ENCODE measurements around the gene FBXO24. TPM values are rescaled to one million over a fixed set of nuclear protein-coding genes. Genes with fewer than 3 reads are reported as not detected.

Gene FBXO24
- total RNA-seq, 2 experiments from 2014 or later, result 0.16 to 1.7 TPM

GRCh38 chr7:100556541-100556940, 29.6 kb upstream of the FBXO24 start:
- DNase-seq (ENCODE audit: low spot score), result no peak
- H3K4me1 ChIP-seq (ENCODE audit: insufficient read depth, low read length, poor library complexity, severe bottlenecking), result peaks cover 14% of the 10 kb centered on the region
- no peak overlapping the region for H3K27ac ChIP-seq (ENCODE audit: low read depth, low read length, poor library complexity, severe bottlenecking)
- peaks cover 47% of the 10 kb centered on the region for H3K36me3 ChIP-seq (ENCODE audit: insufficient read depth, low read length)
- TF ChIP-seq EZH2phosphoT487 (IDR thresholded peaks at IDR 0.05; ENCODE audit: borderline replicate concordance, low read depth, low read length), result no peak
- TF ChIP-seq, protein P1, sequence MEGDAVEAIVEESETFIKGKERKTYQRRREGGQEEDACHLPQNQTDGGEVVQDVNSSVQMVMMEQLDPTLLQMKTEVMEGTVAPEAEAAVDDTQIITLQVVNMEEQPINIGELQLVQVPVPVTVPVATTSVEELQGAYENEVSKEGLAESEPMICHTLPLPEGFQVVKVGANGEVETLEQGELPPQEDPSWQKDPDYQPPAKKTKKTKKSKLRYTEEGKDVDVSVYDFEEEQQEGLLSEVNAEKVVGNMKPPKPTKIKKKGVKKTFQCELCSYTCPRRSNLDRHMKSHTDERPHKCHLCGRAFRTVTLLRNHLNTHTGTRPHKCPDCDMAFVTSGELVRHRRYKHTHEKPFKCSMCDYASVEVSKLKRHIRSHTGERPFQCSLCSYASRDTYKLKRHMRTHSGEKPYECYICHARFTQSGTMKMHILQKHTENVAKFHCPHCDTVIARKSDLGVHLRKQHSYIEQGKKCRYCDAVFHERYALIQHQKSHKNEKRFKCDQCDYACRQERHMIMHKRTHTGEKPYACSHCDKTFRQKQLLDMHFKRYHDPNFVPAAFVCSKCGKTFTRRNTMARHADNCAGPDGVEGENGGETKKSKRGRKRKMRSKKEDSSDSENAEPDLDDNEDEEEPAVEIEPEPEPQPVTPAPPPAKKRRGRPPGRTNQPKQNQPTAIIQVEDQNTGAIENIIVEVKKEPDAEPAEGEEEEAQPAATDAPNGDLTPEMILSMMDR (conservative IDR thresholded peaks at IDR 0.05; ENCODE audit: low read length), result no peak
- no peaks in the 10 kb centered on the region for H4K20me1 ChIP-seq (ENCODE audit: insufficient read depth, low read length)
- POLR2A ChIA-PET, result no interaction called here
- no peaks in the 10 kb centered on the region for H3K9me3 ChIP-seq (ENCODE audit: low read length)
- H3K9me2 ChIP-seq (ENCODE audit: insufficient read depth, low read length), result no peaks in the 10 kb centered on the region
- H2AFZ ChIP-seq (ENCODE audit: low read length), result no peak overlapping the region
- BruUV-seq (replicated peaks), result no TSS peak
- CTCF ChIA-PET (ENCODE audit: unreplicated experiment), result interaction anchor here (0.6 kb wide), 1 partner anchor 1069 kb away, joined by 3 read pairs; no protein-coding TSS in a partner anchor
- H3K4me2 ChIP-seq (ENCODE audit: low read length), result no peak overlapping the region
- intact Hi-C loops (cut with micrococcal nuclease; ENCODE audit: unreplicated experiment), result no loop called here
- H3K79me2 ChIP-seq (ENCODE audit: insufficient read depth, low read depth, low read length), result no peaks in the 10 kb centered on the region
- no peak overlapping the region for H3K4me3 ChIP-seq (ENCODE audit: low read depth, low read length, poor library complexity, severe bottlenecking)

DNA sequence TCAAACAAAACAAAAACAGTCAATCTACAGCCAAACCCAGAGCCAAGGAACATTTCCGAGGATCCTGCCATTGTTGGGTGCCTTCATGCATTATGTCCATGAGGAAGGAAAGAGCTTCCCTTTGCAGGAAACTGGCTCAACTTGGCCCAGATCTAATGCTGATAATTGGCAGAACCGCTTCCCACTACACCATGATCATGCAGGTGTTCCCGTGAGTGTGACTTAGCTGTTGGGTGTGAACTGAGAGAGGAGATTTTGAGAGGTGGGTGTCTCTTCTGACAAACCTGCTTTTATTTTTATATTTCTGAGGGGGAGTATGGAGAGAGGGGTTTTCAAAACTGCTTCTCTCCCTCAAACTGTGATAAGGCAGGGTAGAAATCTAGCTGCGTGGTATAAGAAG, 27.0 kb upstream of the FBXO24 start:
- POLR2A ChIA-PET, result interaction anchor here (0.7 kb wide), 2 partner anchors 83 to 834 kb away, joined by 3 to 4 read pairs; no protein-coding TSS in a partner anchor
- intact Hi-C loops (cut with micrococcal nuclease; ENCODE audit: unreplicated experiment), result loop anchor here (1.0 kb wide), 1 partner anchor 90 kb away; no protein-coding TSS in a partner anchor
- TF ChIP-seq, protein P1 (conservative IDR thresholded peaks at IDR 0.05; ENCODE audit: low read length), result no peak
- TF ChIP-seq EZH2phosphoT487 (IDR thresholded peaks at IDR 0.05; ENCODE audit: borderline replicate concordance, low read depth, low read length), result no peak
- Histone ChIP-seq H3K9me3 (ENCODE audit: low read length) (no peaks in the 10 kb centered on the region), H3K79me2 (ENCODE audit: insufficient read depth, low read depth, low read length) (no peaks in the 10 kb centered on the region), H3K9me2 (ENCODE audit: insufficient read depth, low read length) (no peaks in the 10 kb centered on the region), H4K20me1 (ENCODE audit: insufficient read depth, low read length) (no peaks in the 10 kb centered on the region), H3K27ac (ENCODE audit: low read depth, low read length, poor library complexity, severe bottlenecking) (no peak overlapping the region), H3K4me2 (ENCODE audit: low read length) (no peak overlapping the region), H3K4me1 (ENCODE audit: insufficient read depth, low read length, poor library complexity, severe bottlenecking) (peaks cover 14% of the 10 kb centered on the region), H3K4me3 (ENCODE audit: low read depth, low read length, poor library complexity, severe bottlenecking) (no peak overlapping the region), H2AFZ (ENCODE audit: low read length) (no peak overlapping the region), H3K36me3 (ENCODE audit: insufficient read depth, low read length) (peaks cover 27% of the 10 kb centered on the region)
- BruUV-seq (replicated peaks), result no TSS peak
- CTCF ChIA-PET (ENCODE audit: unreplicated experiment), result interaction anchor here (0.7 to 1.4 kb wide), 5 partner anchors 10 to 109 kb away, joined by 3 to 5 read pairs (median 4); no protein-coding TSS in a partner anchor
- DNase-seq (ENCODE audit: low spot score), result no peak

DNA sequence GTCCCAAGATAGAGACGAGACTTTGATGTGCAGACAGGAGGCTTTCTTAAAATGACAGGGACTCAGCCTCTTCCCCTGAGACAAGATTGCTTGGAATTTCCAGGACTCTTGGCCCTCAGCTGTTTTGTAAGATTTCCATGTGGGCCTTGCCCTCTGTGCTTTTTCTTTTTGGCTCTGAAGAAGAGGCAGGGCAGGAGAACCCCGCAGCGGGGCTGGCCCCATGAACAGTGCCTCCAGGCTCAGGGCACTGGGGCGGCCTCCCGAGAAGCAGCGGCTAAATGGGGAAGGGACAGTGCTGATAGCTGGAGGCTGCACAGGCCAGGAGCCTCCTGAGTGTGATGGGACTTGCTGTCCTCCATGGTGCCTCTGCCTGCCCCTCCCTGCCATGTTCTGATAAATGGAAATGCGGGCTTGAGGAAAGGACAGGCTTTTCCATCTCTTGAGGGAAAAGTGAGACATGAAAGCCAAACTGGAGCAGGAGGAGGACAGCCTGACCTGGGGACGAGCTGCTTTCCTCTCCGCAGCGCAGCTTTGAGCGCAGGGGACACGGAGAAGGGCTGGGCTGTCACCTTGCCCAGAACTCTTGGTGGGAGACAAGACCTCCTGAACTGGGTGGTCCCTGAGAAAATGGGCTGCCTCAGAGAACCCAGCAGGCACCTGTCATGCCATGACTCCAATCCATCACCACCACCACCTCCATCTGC, 24.5 kb upstream of the FBXO24 start:
- no peaks in the 10 kb centered on the region for H3K9me2 ChIP-seq (ENCODE audit: insufficient read depth, low read length)
- no peaks in the 10 kb centered on the region for H3K9me3 ChIP-seq (ENCODE audit: low read length)
- ChIA-PET POLR2A (no interaction called here), CTCF (ENCODE audit: unreplicated experiment) (no interaction called here)
- H3K27ac ChIP-seq (ENCODE audit: low read depth, low read length, poor library complexity, severe bottlenecking), result no peak overlapping the region
- intact Hi-C loops (cut with micrococcal nuclease; ENCODE audit: unreplicated experiment), result no loop called here
- H3K4me1 ChIP-seq (ENCODE audit: insufficient read depth, low read length, poor library complexity, severe bottlenecking), result peaks cover 14% of the 10 kb centered on the region
- H4K20me1 ChIP-seq (ENCODE audit: insufficient read depth, low read length), result no peaks in the 10 kb centered on the region
- TF ChIP-seq, protein P1 (conservative IDR thresholded peaks at IDR 0.05; ENCODE audit: low read length), result no peak
- TF ChIP-seq EZH2phosphoT487 (IDR thresholded peaks at IDR 0.05; ENCODE audit: borderline replicate concordance, low read depth, low read length), result no peak
- no peak overlapping the region for H3K4me2 ChIP-seq (ENCODE audit: low read length)
- H3K79me2 ChIP-seq (ENCODE audit: insufficient read depth, low read depth, low read length), result no peaks in the 10 kb centered on the region
- H2AFZ ChIP-seq (ENCODE audit: low read length), result no peak overlapping the region
- DNase-seq (ENCODE audit: low spot score), result no peak
- peaks cover 14% of the 10 kb centered on the region; the same call in 1 of the 2 replicates for H3K36me3 ChIP-seq (ENCODE audit: insufficient read depth, low read length)
- H3K4me3 ChIP-seq (ENCODE audit: low read depth, low read length, poor library complexity, severe bottlenecking), result no peak overlapping the region
- no TSS peak for BruUV-seq (replicated peaks)
